NT2/D1 (cell line): Measurements from ENCODE around the gene ADORA1.

Experiments used
- SUZ12 ChIP-seq: IDR thresholded peaks from 2 replicates; pipeline ENCODE4 v1.6.1; 2011; ENCODE audit not compliant: insufficient read length, insufficient read depth; ENCODE audit errors: extremely low read depth
- YY1 ChIP-seq: IDR thresholded peaks from 2 replicates; pipeline ENCODE4 v1.6.1; 2011; ENCODE audit not compliant: insufficient read length, insufficient read depth

- TF ChIP-seq YY1 (no peak), SUZ12 (no peak)
Measured at GRCh38 chr1:203199481-203199815, 71.9 kb downstream of the ADORA1 start.
